Measurements from ENCODE around the gene KCNH4.

KCNH4 gene

GRCh38 chr17:42129109-42129837 is 51.7 kb downstream of the KCNH4 start:
- Histone ChIP-seq H3K9me3 (ENCODE audit: control insufficient read depth, low read length) (no peaks in the 10 kb centered on the region), H3K4me3 (ENCODE audit: insufficient read depth, low read depth, low read length) (no peak overlapping the region), H3K27ac (ENCODE audit: insufficient read depth, low read depth, low read length, poor library complexity, severe bottlenecking) (no peak overlapping the region), H3K4me1 (ENCODE audit: control insufficient read depth, insufficient read depth, low read length) (peaks cover 7% of the 10 kb centered on the region), H3K36me3 (ENCODE audit: control insufficient read depth, insufficient read depth, low read length) (peaks cover 7% of the 10 kb centered on the region), H3K27me3 (ENCODE audit: control insufficient read depth, insufficient read depth, low read length, poor library complexity, severe bottlenecking) (no peaks in the 10 kb centered on the region)
- 96% methylated on average over 8 of the region's 8 CpGs for WGBS, 2 experiments

GRCh38 chr17:42127414-42127813 is 53.5 kb downstream of the KCNH4 start:
- no peak overlapping the region for H3K27ac ChIP-seq (ENCODE audit: insufficient read depth, low read depth, low read length, poor library complexity, severe bottlenecking)
- H3K9me3 ChIP-seq (ENCODE audit: control insufficient read depth, low read length) = no peaks in the 10 kb centered on the region
- peaks cover 7% of the 10 kb centered on the region for H3K4me1 ChIP-seq (ENCODE audit: control insufficient read depth, insufficient read depth, low read length)
- no peak overlapping the region for H3K4me3 ChIP-seq (ENCODE audit: insufficient read depth, low read depth, low read length)
- peaks cover 7% of the 10 kb centered on the region for H3K36me3 ChIP-seq (ENCODE audit: control insufficient read depth, insufficient read depth, low read length)
- WGBS, 2 experiments = 92 to 94% methylated on average over 6 of the region's 6 CpGs
- H3K27me3 ChIP-seq (ENCODE audit: control insufficient read depth, insufficient read depth, low read length, poor library complexity, severe bottlenecking) = no peaks in the 10 kb centered on the region

GRCh38 chr17:42126836-42127235 is 54.1 kb downstream of the KCNH4 start:
- Histone ChIP-seq H3K27me3 (ENCODE audit: control insufficient read depth, insufficient read depth, low read length, poor library complexity, severe bottlenecking) (no peaks in the 10 kb centered on the region), H3K9me3 (ENCODE audit: control insufficient read depth, low read length) (no peaks in the 10 kb centered on the region), H3K36me3 (ENCODE audit: control insufficient read depth, insufficient read depth, low read length) (peaks cover 7% of the 10 kb centered on the region), H3K27ac (ENCODE audit: insufficient read depth, low read depth, low read length, poor library complexity, severe bottlenecking) (no peak overlapping the region), H3K4me3 (ENCODE audit: insufficient read depth, low read depth, low read length) (no peak overlapping the region), H3K4me1 (ENCODE audit: control insufficient read depth, insufficient read depth, low read length) (peaks cover 7% of the 10 kb centered on the region)
- WGBS, 2 experiments = 94 to 95% methylated on average over 3 of the region's 3 CpGs

GRCh38 chr17:42125565-42125964 is 55.4 kb downstream of the KCNH4 start:
- Histone ChIP-seq H3K27me3 (ENCODE audit: control insufficient read depth, insufficient read depth, low read length, poor library complexity, severe bottlenecking) (no peaks in the 10 kb centered on the region), H3K36me3 (ENCODE audit: control insufficient read depth, insufficient read depth, low read length) (peaks cover 7% of the 10 kb centered on the region), H3K27ac (ENCODE audit: insufficient read depth, low read depth, low read length, poor library complexity, severe bottlenecking) (no peak overlapping the region), H3K9me3 (ENCODE audit: control insufficient read depth, low read length) (no peaks in the 10 kb centered on the region), H3K4me1 (ENCODE audit: control insufficient read depth, insufficient read depth, low read length) (peaks cover under 1% of the 10 kb centered on the region), H3K4me3 (ENCODE audit: insufficient read depth, low read depth, low read length) (no peak overlapping the region)
- 93 to 94% methylated on average over 12 of the region's 12 CpGs for WGBS, 2 experiments

- no peaks in the 10 kb centered on the region for H3K27me3 ChIP-seq (ENCODE audit: control insufficient read depth, insufficient read depth, low read length, poor library complexity, severe bottlenecking)
- H3K9me3 ChIP-seq (ENCODE audit: control insufficient read depth, low read length) = no peaks in the 10 kb centered on the region
- H3K36me3 ChIP-seq (ENCODE audit: control insufficient read depth, insufficient read depth, low read length) = peaks cover 7% of the 10 kb centered on the region
- no peak overlapping the region for H3K27ac ChIP-seq (ENCODE audit: insufficient read depth, low read depth, low read length, poor library complexity, severe bottlenecking)
- no peak overlapping the region for H3K4me3 ChIP-seq (ENCODE audit: insufficient read depth, low read depth, low read length)
- WGBS, 2 experiments = 93 to 94% methylated on average over 3 of the region's 3 CpGs
- H3K4me1 ChIP-seq (ENCODE audit: control insufficient read depth, insufficient read depth, low read length) = peaks cover 5% of the 10 kb centered on the region
Observed at GRCh38 chr17:42124256-42124655, 56.7 kb downstream of the KCNH4 start.

DNA sequence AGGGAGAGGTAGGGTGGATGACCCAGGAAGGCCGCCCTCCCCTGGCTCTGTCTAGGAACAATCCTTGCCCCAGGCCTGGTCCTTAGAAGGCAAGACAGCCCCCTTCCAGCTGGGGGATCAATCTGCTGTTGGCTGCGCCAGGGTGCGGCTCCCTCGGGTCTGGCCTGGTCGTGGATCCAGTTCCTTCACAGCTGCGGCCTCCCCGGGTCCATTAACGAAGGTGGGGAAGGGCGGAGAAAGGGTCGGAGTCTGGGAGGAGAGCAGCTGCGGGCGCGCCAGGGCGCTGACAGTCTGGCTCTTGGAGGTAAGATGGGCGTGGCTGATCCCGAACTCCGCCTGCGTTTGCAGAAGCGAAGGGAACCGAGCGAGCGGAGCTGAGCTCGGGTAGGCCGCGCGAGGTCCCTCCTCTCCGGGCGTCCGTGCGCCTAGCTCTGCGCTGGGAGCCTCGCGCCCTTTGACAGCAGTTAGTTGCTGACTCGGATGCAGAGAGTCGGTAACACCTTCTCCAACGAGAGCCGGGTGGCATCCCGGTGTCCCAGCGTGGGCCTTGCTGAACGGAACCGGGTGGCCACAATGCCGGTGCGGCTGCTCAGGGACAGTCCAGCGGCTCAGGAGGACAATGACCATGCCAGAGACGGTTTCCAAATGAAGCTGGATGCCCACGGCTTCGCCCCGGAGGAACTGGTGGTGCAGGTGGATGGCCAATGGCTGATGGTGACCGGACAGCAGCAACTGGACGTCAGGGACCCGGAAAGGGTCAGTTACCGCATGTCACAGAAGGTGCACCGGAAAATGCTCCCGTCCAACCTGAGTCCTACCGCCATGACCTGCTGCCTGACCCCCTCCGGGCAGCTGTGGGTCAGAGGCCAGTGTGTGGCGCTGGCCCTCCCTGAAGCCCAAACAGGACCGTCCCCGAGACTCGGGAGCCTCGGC is 58.3 kb downstream of the KCNH4 start, which contains the start of gene HSPB9:
Gene HSPB9, plus strand, starts transcription at position 434 of the 933 bp plus-strand sequence. Its CDS starts 47 bp downstream, at position 481.
- Histone ChIP-seq H3K9me3 (ENCODE audit: control insufficient read depth, low read length) (no peaks in the 10 kb centered on the region), H3K27me3 (ENCODE audit: control insufficient read depth, insufficient read depth, low read length, poor library complexity, severe bottlenecking) (no peaks in the 10 kb centered on the region), H3K4me1 (ENCODE audit: control insufficient read depth, insufficient read depth, low read length) (peaks cover 5% of the 10 kb centered on the region), H3K4me3 (ENCODE audit: insufficient read depth, low read depth, low read length) (no peak within 1 kb of the TSS), H3K27ac (ENCODE audit: insufficient read depth, low read depth, low read length, poor library complexity, severe bottlenecking) (no peak within 1 kb of the TSS), H3K36me3 (ENCODE audit: control insufficient read depth, insufficient read depth, low read length) (peaks cover under 1% of the 10 kb centered on the region)
- WGBS, 2 experiments = 74 to 80% methylated on average over 61 of the region's 61 CpGs

DNA sequence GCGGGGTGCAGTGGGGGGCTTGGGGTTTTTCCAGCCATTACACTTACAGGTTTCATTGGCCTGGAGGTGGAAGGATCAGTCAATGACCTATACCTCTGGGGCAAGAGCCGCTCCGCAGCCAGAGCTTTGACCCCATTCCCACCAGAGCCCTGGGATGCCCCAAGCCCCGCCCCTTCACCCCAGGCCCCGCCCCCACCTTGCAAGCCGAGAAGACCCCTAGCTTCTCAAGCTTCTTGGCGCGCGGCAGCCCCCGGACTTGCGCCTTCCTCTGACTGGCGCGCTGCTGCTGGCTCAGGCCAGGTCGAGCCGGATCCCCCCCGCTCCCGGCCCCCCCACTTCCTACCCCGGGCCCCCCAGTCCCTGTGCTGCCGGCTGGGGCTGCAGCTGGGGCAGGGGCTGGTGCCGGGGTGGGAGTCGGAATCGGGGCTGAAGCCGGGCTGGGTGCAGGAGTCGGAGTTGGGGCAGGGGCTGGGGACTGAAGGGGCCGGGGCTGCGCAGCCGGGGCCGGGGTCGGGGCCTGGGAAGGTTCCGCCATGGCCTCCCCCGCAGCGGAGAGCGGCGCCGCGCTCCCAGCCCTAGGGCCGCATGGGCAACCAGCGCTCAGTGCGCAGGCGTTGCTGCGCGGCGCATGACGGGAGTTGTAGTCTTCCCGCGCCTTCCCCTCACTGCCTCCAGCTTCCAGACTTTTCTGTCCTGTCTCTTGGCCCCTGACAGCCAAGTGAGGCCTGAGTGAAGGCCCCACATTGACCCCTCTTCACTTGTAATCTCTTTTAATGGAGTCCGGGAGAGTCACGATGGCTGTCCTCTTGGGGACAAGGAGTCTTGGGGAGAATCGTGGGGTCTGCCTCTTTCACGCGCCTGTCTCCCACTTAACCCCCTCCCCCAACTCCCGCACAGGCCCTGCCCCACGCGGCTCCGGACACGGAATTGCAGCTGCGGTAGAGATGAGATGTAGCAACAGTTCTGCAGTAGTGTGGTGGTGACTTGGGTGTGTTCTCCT is 59.9 kb downstream of the KCNH4 start, which contains the start of gene KAT2A:
Gene KAT2A, minus strand, starts transcription at position 598 of the 1,000 bp plus-strand sequence. Its CDS starts 63 bp downstream, at position 535.
- WGBS, 2 experiments = 11 to 15% methylated on average over 56 to 57 of the region's 57 CpGs
- Histone ChIP-seq H3K4me3 (ENCODE audit: insufficient read depth, low read depth, low read length) (peak within 1 kb of the TSS; percentile 83), H3K9me3 (ENCODE audit: control insufficient read depth, low read length) (no peaks in the 10 kb centered on the region), H3K4me1 (ENCODE audit: control insufficient read depth, insufficient read depth, low read length) (peaks cover 5% of the 10 kb centered on the region), H3K36me3 (ENCODE audit: control insufficient read depth, insufficient read depth, low read length) (no peaks in the 10 kb centered on the region), H3K27ac (ENCODE audit: insufficient read depth, low read depth, low read length, poor library complexity, severe bottlenecking) (peak within 1 kb of the TSS; percentile 72), H3K27me3 (ENCODE audit: control insufficient read depth, insufficient read depth, low read length, poor library complexity, severe bottlenecking) (no peaks in the 10 kb centered on the region)

- H3K4me3 ChIP-seq (ENCODE audit: insufficient read depth, low read depth, low read length) = peak overlapping the region; percentile 83
- H3K27ac ChIP-seq (ENCODE audit: insufficient read depth, low read depth, low read length, poor library complexity, severe bottlenecking) = no peak overlapping the region
- no peaks in the 10 kb centered on the region for H3K36me3 ChIP-seq (ENCODE audit: control insufficient read depth, insufficient read depth, low read length)
- H3K9me3 ChIP-seq (ENCODE audit: control insufficient read depth, low read length) = no peaks in the 10 kb centered on the region
- no peaks in the 10 kb centered on the region for H3K27me3 ChIP-seq (ENCODE audit: control insufficient read depth, insufficient read depth, low read length, poor library complexity, severe bottlenecking)
- WGBS, 2 experiments = 88 to 92% methylated on average over 7 of the region's 7 CpGs
- H3K4me1 ChIP-seq (ENCODE audit: control insufficient read depth, insufficient read depth, low read length) = peaks cover 5% of the 10 kb centered on the region
Observed at GRCh38 chr17:42120161-42120769, 60.7 kb downstream of the KCNH4 start.

DNA sequence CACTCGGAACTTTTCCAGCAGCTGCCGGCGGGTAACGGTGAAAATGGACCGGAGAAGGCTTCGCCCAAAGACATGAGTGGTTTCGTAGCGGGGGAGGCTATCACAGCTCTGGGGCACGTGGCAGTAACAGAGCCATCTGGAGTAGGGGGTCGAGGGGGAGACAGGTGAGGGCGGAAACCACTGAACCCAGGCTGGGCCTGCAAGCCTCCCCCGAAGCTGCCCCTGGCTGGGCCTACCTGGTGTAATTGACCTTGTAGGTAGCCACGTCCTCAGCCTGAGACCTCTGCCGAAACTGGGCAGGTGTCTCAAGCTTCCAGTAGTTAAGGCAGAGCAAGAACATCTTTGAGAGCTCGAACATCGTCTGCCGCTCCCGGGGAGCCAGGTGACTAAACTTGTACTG is 61.6 kb downstream of the KCNH4 start:
- no peak overlapping the region for H3K4me3 ChIP-seq (ENCODE audit: insufficient read depth, low read depth, low read length)
- H3K9me3 ChIP-seq (ENCODE audit: control insufficient read depth, low read length) = no peaks in the 10 kb centered on the region
- WGBS, 2 experiments = 95% methylated on average over 18 of the region's 18 CpGs
- H3K4me1 ChIP-seq (ENCODE audit: control insufficient read depth, insufficient read depth, low read length) = peaks cover 5% of the 10 kb centered on the region
- H3K36me3 ChIP-seq (ENCODE audit: control insufficient read depth, insufficient read depth, low read length) = no peaks in the 10 kb centered on the region
- H3K27me3 ChIP-seq (ENCODE audit: control insufficient read depth, insufficient read depth, low read length, poor library complexity, severe bottlenecking) = no peaks in the 10 kb centered on the region
- no peak overlapping the region for H3K27ac ChIP-seq (ENCODE audit: insufficient read depth, low read depth, low read length, poor library complexity, severe bottlenecking)

All from ectodermal cell (in vitro differentiated cells).